GM18511 (cell line): Measurements from ENCODE around the gene STUM.
"Not testable (repeated sequence)": the region's sequence is repeated elsewhere in the genome, so short reads cannot be mapped to it uniquely, and the experiment has no call there.

Source experiments
- ATAC-seq: cut with Tn5 transposase; IDR thresholded peaks from one replicate; pipeline ENCODE4 v1.9.1; 2021; ENCODE audit warnings: mild to moderate bottlenecking, moderate library complexity; ENCODE audit not compliant: unreplicated experiment

STUM gene, protein sequence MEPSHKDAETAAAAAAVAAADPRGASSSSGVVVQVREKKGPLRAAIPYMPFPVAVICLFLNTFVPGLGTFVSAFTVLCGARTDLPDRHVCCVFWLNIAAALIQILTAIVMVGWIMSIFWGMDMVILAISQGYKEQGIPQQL

DNA sequence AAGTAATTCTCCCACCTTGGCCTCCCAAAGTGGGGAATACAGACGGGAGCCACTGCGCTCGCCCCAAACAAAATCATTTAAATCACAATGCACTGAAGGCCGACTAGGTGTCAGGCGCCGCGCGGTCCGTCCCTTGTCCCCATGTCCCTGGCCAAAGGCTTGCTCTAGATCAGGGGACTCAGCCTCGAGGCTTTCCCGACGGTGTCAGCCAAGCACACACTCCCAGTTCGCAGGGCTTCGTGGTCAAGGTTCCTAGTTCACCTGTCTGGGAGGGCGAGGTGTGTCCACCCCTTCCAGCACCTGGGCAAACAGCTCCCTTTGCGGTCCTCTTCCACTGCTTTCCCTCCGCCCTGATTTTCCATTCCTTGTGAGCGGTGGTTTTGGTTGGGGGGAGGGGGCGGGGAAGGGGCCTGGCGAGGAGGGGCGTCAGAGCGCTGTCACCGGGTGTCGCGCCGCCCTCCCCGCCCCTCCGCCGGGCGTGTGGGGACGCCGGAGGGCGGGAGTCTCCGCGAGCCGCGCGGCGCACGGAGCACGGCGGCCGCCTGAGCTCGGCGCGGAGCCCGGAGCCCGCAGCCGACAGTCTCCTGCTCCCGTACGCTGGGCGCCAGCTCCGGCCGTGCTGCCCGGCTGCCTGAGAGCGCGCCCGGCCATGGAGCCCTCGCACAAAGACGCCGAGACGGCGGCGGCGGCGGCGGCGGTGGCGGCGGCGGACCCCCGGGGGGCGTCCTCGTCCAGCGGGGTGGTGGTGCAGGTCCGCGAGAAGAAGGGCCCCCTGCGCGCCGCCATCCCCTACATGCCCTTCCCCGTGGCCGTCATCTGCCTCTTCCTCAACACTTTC, at the start of gene STUM:
Gene STUM (plus strand): TSS at position 509 of the 838 bp plus-strand sequence. CDS start 141 bp downstream, at position 650.
- ATAC-seq = no peak

DNA sequence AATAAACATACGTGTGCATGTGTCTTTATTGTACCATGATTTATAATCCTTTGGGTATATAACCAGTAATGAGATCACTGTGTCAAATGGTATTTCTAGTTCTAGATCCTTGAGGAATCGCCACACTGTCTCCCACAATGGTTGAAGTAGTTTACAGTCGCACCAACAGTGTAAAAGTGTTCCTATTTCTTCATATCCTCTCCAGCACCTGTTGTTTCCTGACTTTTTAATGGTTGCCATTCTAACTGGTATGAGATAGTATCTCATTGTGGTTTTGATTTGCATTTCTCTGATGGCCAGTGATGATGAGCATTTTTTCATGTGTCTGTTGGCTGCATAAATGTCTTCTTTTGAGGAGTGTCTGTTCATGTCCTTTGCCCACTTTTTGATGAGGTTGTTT, 48.9 kb upstream of the STUM start:
- not testable (repeated sequence) for ATAC-seq

DNA sequence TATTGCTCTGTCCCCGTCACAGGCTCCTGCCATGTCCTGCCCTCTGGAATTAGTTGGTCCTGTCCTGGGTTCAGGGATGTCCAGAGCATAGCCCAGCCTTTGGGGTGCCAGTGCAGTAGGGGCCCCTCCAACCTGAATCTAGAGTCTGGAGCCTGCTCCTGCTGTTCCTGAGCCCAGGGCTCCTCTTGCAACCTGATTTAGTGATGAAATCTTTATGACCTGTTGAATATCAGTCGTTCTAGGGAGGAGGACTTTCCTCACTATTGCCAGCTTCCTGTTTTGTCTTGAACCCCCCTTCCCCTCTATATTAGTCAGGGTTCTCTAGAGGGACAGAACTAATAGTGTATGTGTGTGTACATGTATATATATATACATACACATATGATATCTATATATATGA, 42.5 kb upstream of the STUM start:
- ATAC-seq = no peak

DNA sequence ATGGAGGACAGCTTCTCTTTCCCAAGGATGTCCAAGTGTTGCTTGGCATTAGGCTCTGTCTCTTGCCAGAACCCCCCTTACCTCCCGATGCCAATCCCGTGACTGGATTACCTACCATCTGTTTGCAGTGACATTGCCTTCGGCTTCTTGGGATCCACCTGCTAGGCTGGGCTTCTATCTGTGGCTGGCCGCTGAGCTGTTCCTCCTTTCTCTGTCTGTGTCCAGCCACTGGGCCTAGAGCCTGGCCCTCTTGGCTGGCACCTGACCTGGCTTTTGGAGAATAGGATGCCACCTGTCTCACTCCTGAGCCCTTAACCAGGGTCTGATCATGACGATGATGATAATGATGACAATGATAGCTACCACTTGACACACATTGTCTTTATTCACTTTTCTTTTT, 41.6 kb upstream of the STUM start:
- no peak for ATAC-seq

DNA sequence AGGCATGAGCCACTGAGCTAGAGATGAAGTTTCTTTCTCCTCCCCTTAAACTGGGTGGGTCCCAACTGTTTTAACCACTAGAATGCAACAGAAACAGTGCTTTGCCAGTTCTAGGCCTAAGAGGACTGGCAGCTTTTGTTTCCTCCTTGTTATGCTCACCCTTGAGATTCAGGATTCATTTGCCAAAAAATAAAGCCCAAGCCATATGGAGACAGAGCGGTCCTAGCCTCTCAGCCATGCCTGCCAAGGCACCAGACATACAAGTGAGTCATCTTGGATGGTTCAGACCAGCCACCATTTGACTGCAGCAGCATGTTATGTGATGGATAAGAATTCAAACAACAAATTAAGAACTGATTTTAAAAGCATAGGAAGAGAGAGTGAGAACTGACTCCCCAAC, 38.1 kb upstream of the STUM start:
- ATAC-seq = no peak

DNA sequence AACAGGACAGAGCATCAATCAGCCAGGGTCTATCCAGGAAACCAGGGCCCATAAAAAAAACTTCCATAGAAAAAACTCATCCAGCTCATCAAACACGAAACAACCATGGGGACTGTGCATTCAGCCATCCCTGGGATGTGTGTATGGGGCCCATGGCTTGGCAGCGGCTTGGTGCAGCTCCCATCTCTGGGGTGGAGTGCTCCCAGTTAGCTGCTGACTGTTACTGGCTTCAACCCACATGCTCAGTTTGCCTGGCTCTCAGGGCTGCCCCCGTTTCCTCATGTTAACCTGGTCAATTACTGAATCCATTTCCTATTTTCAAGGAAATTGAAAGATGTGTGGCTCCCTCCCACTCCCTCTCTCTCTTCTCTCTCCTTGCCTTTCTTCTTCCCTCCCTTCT, 37.3 kb upstream of the STUM start:
- no peak for ATAC-seq

DNA sequence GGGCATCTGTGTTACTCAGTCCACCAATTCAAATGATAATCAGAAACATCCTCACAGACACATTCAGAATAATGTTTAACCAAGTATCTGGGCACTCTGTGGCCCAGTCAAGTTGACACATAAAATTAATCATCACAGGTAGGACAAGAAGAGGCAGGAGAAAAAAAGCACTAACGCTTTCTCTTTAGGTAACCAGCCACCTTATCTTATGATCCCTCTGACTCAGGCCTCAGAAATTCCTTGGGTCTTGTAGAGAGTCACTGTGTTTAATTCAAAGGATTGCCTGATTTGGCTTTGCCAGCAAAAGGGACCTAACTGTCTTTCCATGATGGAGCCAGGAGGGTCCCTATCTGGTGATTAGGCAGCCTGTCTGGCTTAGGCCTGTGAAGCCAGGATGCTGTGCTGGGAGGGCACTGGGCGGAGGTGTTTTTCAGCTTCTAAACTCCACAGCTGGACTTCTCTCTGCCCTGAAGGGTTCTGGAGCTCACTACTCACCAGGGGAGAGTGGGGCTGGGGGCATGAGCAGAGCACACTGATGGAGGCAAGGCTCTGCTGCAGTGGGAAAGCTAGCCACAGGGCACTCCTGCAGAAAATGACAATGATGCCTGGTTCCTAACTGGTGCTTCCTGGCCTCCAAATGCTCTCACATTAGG, 36.4 kb upstream of the STUM start:
- no peak for ATAC-seq

DNA sequence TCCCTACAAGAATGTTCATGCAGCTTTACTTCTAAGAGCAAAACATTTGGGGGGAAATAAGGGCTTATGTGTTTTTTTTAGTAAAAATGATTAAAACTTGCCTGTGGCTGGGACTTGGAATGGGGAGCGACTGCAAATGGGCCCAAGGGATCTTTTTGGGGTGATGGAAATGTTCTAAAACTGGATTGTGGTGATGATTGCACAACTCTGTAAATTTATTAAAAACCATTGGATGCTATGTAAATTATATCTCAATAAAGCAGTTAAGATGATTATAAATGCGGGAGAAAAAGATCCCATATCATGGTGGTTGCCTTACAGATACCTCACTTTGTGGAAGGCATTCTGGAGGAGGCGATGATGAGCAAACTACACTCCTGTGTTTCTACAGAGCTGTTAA, 30.2 kb upstream of the STUM start:
- no peak for ATAC-seq

DNA sequence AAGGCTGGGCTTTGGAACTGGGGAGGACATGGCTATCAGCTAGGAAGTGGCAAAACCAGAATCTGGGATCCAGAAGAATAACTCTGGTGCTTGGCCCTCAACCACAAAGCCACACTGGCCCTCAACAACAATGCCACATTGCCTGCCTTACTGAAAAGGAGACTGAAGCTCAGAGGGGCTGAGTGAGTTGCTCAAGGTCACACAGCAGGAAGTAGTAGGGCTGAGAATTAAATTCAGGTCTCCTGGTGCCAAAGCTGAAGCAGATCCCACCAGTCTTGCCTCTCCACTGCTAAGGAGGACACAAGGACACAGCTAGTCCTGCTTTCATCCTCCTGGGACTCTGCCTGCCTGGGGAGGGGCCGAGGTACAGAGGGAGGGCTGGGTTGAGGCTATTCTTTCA, 29.4 kb upstream of the STUM start:
- no peak for ATAC-seq

DNA sequence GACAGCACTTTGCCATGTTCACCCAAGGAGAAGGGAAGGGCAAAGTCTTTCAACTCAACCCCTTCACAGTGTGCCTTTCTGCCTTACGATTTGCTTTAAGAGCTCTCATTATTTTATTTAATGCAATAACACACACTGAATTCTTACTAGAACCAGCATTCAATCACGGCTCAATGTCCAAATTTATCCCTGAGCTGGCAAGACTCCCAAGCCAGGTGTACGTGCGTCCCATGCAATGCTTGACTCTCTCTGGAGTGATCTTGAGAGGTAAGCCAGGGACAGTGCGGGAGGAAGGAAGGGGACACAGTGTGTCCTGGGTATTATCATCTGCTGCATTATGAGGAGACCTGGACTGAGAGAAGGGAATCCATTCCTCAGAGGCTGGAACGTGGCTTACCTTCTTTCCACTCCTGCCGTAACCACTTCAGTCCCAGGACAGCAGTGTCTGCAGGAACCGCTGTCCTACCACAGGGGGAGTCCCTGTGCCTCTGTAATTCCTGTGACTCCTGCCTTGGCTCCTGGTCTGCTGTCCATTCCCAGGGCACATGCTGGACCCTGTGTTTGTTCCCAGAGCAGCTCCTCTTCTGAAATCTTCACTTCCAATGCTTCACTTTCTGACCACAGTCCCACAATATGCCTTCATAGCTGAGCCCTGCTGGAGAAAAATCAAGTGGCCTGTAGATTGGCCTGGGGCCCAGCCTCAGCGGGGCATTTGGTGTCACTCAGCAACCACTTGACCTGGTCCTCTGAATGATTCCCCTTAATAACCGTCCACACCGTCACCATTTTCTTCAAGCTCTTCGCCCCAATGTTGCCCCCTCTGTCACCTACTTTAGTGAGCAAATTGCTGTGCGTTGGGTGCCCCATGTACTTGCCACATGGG, 28.6 kb upstream of the STUM start:
- no peak for ATAC-seq

DNA sequence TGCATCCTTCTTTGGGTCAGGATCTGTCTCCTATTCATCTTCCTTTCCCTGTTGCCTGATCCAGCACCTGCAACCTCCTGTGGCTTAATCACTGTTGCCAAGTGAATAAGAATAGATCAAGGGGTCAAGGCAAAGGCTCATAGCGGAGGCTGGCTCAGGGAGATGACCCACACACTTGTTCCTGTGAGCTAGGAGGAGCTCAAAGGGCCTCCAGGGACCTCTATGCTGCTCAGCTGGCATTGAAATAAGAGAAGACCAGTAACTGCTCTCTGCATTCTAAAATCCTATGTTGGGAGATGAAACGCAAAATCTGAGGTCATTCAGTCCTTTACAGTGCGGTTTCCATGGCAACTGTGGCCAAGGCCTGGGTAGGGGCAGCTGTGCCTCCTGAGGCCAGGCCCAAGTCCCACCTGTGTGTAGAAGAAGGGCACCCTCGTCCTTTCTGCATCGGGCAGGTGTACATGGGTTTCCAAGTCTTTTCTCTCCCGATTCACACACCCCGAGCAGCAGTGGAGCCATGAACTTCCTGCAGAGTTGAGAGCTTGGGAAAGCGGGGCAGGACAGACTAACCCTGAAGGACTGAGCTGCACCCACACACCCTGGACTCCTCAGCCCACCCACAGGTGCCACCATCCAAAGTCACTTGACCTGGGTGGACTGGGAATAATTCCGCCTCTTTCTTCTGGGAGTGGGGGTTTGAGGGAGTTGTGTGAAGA, 27.8 kb upstream of the STUM start:
- ATAC-seq = no peak

DNA sequence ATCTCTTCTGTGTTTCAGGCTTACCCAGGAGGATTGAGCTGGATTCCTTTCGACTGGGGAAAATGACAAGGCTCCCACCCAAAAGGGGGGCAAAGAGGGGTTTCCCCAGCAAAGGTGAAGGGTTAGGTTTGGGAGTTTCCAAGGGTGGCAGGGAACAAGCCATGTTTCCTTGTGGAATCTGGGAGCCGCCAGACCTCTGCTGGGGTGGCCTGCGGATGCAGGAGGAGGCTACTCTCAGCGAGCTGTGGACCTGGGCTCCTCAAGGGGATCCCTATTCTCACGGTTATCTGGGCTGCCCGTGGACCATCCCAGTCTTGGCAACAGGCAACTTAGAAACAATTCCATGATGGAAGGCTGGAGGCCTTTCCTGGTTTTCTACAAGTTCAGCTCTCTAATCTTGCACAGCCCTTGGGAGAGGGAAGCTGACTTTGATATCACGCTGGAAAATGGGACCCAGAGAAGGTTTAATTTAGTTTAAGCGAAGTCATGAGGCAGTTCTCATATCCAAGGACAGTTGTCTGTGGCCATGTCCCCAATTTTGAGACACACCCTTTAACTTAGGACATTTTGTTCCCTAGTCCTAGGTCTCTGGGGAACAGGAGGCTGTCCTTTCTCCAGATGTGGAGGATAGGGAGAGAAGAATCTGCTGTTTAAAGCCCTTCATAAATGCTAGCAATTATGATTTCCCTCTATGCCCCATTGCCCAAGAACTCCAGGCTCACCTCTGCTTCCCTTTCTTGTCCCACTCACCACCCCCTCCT, 24.7 kb upstream of the STUM start:
- ATAC-seq = no peak

DNA sequence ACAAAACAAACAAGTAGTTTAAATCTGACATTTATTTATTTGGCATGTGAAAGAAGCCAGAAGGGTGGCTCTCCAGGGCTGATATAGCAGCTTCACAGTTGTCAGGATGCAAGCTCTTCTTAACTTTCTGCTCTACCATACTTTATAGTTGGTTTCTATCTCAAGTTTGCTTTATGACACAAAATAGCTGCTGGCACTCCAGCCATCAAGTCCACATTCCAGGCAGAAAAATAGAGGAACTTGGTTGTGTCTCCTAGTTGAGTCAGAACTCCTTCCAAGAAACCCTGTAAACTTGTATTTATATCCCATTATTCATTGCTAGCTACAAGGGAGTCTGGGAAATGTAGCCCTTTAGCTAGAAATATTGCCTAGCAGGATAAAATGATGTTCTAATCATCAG, 24.0 kb upstream of the STUM start:
- ATAC-seq = no peak

DNA sequence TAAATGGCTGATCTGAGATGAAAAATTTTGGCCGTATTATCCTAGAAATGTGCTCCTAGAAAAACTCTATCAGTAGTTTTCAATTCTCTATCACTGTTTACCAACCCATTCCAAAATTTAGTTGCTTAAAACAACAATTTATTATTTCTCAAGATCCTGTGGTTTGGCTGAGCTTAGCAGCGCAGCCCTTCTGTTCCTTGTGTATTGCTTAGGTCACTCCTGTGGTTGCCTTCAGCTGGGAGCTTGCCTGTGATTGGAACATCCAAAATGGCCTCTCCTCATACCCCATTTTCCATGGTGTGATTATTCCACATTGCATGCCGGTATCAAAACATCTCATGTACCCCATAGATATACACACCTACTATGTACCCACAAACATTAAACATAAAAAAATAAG, 22.8 kb upstream of the STUM start:
- ATAC-seq = no peak

DNA sequence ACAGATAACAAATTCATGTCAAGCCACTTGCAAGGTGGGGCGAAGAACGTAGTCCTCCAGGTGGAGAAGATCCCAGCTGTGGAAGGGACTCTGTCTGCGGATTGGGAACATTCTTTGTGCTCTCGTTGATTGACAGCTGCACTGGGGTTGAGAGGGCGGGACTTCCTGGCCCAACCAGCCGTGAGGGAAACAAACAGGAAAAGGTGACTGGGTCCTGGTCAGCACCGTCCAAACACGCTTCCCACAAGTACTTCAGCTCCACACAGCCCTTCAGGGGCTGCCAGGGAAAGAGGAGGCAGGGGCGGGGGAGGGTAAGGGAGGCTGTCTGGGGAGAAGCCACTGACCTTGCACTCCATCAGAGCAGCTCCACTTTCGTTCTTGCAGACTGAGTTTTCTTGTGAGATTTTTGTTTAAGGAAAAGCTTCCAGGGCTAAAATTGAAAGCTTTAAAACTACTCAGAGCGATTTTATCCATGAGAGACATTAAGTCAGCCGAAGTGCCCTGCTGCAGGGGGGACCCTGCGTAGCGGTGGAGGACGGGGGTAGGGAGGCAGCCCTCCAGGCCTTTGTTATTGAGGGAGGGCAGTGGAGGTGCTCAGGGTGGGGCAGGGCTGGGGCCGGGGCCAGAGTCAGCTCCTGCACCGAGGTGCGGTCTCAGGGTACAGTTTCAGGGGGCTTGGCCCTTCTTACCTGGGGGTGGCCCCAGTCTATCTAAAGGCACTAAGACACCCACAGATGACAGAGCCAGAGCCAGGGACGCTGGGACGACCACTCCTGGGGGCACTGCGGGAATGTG, 21.6 kb upstream of the STUM start:
- no peak for ATAC-seq

DNA sequence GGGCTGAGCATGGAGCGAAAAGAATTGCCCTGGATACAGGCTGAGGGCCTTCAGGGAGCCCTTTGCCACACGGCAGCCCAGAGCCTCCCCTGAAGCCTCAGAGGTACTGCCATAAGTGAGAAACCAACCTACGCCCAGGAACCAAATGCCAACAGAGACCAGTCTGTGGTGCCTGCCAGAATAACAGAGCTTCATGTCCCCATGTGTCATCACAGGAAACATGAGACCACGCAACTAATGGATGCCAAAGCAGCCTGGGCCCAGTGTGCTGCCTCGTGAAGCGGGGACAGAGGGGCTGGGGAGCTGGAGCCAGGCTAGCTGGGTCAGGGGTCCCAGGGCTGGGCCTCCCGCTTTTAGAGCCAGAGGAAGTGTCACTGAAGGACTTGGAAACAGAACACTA, 18.7 kb upstream of the STUM start:
- ATAC-seq = no peak

DNA sequence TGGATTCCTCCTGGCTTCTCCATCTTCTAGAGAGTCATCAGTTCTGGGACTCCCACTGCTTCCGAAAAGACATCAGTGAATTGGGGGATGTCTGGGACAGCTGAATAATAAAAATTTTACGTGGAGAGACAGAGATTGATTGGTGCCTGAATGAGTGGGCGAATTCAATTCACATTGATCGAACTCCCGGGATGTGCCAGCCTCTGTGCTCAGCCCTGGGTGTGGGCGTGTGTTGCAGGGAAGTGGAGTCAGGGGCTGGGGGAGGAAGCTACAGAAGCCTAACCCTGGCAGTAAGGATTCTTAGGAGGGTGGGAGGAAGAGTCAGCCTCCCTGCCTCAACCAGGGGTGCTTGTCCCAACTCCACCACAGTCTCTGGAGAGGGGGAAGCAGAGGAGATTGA, 18.0 kb upstream of the STUM start:
- ATAC-seq = no peak

DNA sequence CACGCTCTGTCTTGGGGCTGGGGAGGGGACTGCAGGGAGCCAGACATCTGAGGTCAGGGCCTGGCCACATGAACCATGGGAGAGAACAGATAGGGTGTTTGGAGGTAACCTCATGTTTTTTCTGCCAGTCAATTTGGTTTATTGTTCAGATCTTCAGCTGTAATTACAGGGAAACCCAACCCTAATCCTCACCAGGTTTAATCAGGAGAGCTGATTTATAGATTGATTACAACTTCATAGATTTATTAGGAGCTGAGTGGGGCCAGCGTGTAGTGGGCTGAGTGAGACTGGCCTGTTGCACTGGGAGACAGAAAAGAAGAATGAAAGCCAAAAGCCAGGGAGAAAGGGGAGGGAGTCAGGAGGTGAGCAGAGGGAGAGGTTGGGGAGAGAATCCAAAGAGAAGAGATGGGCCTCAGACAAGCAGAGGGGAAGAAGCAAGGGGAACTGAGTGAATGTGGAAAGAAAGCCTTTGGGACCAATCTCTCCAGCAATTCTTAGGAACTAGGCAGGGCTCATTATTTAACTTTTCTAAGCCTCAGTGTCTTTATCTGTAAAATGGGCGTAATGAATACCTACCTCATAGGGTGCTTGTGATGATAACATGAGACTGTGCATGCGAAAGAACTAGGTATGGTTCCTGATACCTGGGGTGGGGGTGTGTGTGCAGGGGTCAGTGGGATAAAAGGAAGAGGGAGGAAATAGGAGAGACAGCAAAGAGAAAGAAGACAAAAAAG, 17.0 kb upstream of the STUM start:
- no peak for ATAC-seq
